Stimulated activated CD8-positive, alpha-beta memory T cell treated with anti-CD3 and anti-CD28 coated beads, Interleukin-12 subunit alpha, Interleukin-12 subunit beta, amount 100 ng/mL, for 24 hours (primary cell): Measurements from ENCODE around the gene RPS19BP1.

Experiments used
- DNase-seq: peaks from one replicate; pipeline ENCODE4 v3.0.0-alpha.2; 2020; ENCODE audit errors: extremely low read depth

Gene RPS19BP1

DNA sequence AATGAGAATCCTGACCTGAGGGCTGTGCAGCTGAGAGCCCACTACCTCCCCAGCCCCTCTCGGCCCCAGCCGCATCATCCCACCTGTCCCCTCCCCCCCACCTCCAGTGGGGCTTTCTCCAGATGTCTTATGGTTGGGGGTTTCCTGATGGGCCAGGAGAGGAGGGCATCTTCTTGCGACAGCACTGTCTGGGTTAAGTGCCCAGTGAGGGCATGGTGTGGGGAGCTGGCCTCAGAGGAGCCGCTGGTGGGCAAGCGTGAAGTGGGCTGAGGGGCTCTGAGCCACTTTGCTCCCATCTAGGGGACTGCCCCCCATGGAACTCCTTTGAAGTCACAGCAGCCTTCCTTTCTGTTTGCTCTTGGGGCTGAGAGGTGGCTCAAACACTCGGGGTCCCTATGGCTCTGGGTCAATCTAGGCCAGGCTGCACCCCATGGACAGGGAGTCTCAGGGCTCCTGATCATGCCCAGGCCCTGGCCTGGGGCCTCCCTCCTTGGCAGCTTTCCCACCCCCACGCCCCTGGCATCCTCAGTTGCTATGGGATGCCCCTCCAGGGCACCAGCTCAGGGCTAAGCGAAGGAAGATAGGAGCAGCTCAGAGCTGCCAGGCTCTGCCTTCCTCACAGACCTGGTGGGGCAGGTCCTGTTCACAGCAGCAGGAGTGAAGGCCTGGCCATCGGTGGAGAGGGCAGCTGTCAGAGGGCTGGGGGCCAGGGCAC lies 41.4 kb downstream of the RPS19BP1 start:
- no peak for DNase-seq

DNA sequence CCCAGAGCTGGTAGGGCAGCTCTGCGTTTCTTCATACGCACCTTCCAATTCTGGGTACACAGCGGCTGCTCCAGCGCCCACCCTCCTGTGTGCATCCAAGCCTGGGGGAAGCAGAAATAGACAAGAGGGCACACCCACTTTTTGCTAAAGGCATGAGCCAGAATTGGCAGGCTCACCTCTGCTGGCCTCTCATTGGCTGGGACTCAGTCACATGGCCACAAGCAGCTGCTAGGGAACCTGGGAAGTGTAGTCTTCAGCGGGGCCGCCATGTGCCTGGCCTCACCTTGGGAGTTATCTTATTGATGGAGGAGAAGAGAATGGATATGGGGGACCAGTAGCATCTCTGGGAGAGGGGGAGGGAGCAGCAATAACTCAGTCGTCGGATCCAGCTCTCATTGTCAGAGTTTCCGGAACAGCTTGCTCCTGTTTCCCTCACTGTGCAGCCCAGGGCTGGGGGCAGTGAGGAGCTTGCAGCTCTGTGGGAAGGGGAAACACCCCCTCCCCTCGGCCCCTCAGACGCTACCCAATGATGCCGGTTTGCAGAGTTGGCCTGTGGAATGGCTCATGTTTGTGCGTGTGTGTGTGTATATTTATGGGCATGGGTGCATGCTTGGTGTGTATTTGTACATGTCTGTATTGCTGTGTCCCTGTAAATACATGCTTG lies 42.3 kb downstream of the RPS19BP1 start:
- peak; percentile 62 for DNase-seq

DNA sequence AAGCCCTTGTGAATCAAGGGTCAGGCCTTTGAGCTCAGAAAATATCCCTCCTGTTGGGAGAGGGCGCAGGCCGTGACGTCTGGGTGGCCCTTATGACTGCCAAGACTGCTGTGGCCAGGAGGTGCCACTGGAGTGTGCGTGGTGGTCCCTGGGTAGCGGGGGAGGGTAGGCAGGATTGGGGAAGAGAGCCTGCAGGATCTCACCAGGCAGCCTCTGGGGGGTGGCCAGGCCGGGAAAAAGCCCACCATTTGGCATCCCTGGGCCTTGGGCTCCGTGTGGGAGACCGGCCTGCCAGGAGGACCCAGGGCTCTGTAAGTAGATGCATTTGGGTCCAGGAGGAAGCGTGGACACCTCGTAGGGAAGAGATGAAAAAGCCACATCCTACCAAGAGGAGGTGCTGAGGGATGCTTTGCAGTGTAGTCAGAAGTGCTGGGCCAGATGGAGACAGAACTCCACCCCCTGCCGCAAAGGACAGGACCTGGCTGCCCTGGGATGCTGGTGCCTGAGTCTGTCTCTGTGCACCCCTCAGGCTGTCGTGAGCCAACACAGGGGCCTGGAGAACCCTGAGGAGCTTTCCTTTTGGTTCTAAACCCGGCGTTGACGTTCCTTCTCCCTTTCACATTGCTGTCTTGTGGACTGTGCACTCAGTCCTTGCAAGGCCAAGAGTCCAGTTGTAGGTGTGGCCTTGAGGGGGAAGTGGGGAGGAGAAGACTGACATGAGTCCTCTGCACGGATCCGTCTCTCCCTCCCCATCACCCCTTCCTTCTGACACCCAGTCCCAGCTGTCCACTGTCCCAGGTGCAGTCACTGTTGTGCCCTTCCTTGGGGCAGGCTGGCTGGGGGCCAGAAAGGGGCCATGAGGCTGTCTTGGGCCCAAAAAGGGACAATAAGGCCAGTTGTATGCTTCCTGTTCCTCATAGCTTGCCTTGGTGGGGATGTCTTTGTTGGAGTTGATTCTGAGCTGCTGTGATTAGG lies 43.2 kb downstream of the RPS19BP1 start:
- no peak for DNase-seq

DNA sequence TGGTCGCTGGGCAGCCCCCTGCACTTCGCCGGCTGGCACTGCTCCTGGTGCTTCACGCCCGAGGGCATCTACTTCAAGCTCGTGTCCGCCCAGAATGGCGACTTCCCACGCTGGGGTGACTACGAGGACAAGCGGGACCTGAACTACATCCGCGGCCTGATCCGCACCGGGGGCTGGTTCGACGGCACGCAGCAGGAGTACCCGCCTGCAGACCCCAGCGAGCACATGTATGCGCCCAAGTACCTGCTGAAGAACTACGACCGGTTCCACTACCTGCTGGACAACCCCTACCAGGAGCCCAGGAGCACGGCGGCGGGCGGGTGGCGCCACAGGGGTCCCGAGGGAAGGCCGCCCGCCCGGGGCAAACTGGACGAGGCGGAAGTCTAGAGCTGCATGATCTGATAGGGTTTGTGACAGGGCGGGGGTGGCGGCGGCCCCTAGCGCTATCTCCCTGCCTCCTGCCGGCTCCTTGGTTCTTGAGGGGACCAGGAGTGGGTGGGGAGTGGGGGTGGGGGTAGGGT lies 43.9 kb downstream of the RPS19BP1 start:
- DNase-seq: no peak

DNA sequence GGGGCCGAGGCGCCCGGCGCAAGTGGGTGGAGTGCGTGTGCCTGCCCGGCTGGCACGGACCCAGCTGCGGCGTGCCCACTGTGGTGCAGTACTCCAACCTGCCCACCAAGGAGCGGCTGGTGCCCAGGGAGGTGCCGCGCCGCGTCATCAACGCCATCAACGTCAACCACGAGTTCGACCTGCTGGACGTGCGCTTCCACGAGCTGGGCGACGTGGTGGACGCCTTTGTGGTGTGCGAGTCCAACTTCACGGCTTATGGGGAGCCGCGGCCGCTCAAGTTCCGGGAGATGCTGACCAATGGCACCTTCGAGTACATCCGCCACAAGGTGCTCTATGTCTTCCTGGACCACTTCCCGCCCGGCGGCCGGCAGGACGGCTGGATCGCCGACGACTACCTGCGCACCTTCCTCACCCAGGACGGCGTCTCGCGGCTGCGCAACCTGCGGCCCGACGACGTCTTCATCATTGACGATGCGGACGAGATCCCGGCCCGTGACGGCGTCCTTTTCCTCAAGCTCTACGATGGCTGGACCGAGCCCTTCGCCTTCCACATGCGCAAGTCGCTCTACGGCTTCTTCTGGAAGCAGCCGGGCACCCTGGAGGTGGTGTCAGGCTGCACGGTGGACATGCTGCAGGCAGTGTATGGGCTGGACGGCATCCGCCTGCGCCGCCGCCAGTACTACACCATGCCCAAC lies 44.6 kb downstream of the RPS19BP1 start:
- DNase-seq: no peak

DNA sequence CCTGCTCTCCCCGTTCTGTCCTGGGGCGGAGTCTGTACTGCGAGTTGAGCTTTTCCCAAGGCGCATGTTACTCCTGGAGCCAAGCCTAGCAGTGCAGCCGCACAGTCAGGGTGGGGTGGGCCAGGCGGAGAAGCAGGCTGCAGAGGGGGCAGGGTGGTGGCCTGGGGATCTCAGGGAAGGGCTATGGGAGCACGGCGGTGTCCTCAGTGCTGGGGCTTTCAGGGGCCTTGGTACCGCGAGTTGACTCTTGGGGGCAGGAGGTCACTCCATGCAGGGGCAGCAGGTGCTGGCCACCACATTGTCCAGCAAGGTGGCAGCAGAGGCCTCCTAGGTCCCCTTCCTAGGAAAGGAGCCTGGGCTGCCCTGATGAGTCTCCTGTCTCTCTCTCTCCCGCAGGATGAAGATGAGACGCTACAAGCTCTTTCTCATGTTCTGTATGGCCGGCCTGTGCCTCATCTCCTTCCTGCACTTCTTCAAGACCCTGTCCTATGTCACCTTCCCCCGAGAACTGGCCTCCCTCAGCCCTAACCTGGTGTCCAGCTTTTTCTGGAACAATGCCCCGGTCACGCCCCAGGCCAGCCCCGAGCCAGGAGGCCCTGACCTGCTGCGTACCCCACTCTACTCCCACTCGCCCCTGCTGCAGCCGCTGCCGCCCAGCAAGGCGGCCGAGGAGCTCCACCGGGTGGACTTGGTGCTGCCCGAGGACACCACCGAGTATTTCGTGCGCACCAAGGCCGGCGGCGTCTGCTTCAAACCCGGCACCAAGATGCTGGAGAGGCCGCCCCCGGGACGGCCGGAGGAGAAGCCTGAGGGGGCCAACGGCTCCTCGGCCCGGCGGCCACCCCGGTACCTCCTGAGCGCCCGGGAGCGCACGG lies 45.4 kb downstream of the RPS19BP1 start:
- no peak for DNase-seq

DNA sequence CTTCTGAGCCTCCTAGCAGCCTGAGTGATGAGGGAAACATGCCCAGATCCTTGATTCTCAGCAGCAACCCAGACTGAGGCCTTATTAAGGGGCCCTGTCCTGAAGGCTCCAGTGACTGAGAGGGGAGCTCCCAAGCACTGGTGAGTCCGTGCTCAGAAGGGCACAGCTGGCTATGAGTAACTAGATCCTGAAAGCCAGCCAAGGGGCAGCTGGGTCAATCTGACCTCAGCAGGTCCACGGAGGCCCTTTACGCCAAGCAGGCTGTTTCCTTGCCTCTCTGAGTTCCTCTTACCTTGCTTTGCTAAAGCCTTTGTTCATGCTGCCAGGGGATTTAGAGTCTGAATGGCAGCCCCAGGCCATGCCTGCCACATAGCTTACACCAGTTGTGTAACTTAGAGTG lies 49.8 kb downstream of the RPS19BP1 start:
- DNase-seq: no peak

DNA sequence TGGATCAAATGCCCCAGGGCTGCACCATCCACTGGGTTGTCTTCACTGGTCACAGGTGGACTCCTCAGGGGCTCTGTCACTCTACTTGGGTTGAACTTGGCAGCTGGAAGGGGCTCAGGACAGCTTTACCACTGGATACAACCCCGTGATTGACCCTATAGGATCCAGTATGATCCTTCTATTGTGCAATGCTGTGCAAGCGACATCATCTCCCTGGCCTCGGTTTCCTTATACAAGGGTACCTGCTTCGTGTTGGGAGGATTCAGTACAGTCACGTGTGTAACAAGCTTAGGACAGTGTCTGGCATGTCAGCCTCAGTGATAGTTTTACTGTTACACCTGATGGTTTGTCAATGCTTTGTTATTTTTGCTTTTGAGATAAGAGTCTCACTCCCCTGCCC lies 51.0 kb downstream of the RPS19BP1 start:
- no peak for DNase-seq

DNA sequence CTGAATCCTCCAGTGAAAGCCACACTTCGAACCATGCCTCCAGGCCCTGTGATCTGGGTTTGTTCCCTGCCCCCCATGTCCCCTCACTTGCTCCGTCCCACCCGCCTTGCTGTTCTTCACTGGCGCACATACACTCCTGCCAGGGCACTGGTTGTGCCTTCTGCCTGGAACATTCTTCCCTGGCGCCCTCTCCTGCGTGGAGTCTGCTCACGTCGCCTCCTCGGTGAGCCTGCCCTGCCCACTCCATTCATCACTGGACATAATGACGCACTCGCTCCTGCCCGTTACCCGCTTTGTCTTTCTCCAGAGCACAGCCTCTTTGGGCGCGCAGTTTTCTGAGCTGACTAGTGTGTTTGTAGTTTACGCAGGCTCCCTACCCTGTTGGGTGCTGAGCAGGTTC lies 51.5 kb downstream of the RPS19BP1 start:
- DNase-seq: no peak

DNA sequence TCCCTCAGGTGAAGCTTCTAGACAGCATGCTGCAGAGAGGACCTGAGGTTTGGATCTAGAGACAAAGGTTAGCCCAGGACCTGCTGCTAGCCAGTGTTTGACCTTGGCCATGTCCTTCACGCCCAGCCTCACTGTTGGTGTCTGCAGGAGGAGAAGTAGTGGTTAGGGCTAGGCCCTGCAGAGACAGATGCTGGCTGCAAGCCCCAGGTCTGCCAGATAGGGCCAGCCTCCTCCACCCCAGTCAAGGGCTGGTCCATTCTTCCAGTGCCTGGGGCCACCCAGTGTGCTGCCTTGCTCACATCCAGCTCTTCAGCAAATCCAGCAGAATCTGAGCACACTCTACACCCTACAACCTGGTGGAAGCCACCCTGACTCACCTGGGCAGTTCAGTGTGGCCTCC lies 52.0 kb downstream of the RPS19BP1 start:
- DNase-seq: no peak

DNA sequence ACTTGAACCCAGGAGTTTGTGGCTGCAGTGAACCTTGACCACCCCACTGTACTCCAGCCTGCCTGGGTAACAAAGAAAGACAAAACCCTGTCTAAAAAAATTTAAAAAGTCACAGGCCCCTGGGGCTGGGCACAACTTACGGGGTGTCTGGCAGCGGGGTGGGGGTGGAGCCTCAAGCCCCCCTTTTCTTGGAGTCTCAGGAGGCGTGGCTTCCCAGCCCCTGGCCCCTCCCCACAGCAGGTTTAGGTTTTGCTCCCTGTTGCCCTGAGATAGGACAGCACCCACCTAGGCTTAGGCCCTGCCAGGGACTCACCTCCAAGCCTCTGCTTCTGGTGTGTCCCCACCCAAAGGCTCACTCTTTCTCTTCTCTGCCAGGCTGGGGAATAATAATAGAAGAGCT lies 53.3 kb downstream of the RPS19BP1 start:
- no peak for DNase-seq
